WERI-Rb-1 (cell line): ENCODE results near the gene DZIP1.

Experiments
- DNase-seq: peaks from one replicate; pipeline ENCODE4 v3.0.0-alpha.2; 2020
- H3K27ac ChIP-seq: fragments of 250-450 bp; sonication (Bioruptor Pico); 2 replicates; pipeline ENCODE4 v1.5.1; 2020; ENCODE audit warnings: mild to moderate bottlenecking, moderate library complexity
- H3K27me3 ChIP-seq: fragments of 250-450 bp; sonication (Bioruptor Pico); 2 replicates; pipeline ENCODE4 v1.5.1; 2021; ENCODE audit warnings: mild to moderate bottlenecking, low read depth, moderate library complexity; ENCODE audit not compliant: insufficient read depth, severe bottlenecking
- H3K36me3 ChIP-seq: fragments of 250-450 bp; sonication (Bioruptor Pico); 2 replicates; pipeline ENCODE4 v1.5.1; 2020; ENCODE audit warnings: mild to moderate bottlenecking, moderate library complexity
- H3K4me3 ChIP-seq: 2 replicates; pipeline ENCODE4 v1.5.1; 2011; ENCODE audit warnings: low read depth, mild to moderate bottlenecking, control low read depth, low read length
- H3K9me3 ChIP-seq: fragments of 250-450 bp; sonication (Bioruptor Pico); 2 replicates; pipeline ENCODE4 v1.5.1; 2021; ENCODE audit warnings: mild to moderate bottlenecking, moderate library complexity; ENCODE audit not compliant: severe bottlenecking
- CTCF ChIP-seq: IDR thresholded peaks from 2 replicates; pipeline ENCODE4 v1.5.1; 2011; ENCODE audit warnings: low read depth, mild to moderate bottlenecking, control low read depth, inconsistent platforms, low read length

Gene DZIP1

DNA sequence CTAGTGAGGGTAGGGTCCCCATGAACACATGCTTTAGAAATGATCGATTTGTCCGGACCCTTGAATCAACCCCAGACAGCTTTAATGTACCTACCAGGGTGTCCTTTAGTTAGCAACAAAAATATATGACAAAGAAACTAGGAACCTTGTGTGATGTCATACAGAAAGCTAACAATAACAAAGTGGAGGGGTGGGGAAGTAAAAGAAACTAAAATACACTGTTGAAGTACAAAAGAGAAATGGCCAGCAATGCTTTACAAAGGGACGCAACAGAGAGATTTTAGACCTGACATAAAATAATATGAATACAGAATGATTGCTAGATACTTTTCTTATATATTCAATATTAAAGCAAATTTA lies 40.0 kb downstream of the DZIP1 start:
- Histone ChIP-seq H3K27ac (no peak overlapping the region), H3K4me3 (no peak overlapping the region), H3K36me3 (peaks cover 85% of the 10 kb centered on the region)

GRCh38 chr13:95603887-95604555 lies 40.5 kb downstream of the DZIP1 start:
- DNase-seq = no peak
- TF ChIP-seq CTCF = no peak
- H3K27me3 ChIP-seq = no peaks in the 10 kb centered on the region
- no peak overlapping the region for H3K27ac ChIP-seq
- H3K36me3 ChIP-seq = peaks cover 89% of the 10 kb centered on the region
- H3K9me3 ChIP-seq = no peaks in the 10 kb centered on the region
- no peak overlapping the region for H3K4me3 ChIP-seq

More for the DNA sequence above, 40.0 kb downstream of the DZIP1 start:
- Histone ChIP-seq H3K27me3 (no peaks in the 10 kb centered on the region), H3K9me3 (no peaks in the 10 kb centered on the region)
- TF ChIP-seq CTCF = no peak
- no peak for DNase-seq

DNA sequence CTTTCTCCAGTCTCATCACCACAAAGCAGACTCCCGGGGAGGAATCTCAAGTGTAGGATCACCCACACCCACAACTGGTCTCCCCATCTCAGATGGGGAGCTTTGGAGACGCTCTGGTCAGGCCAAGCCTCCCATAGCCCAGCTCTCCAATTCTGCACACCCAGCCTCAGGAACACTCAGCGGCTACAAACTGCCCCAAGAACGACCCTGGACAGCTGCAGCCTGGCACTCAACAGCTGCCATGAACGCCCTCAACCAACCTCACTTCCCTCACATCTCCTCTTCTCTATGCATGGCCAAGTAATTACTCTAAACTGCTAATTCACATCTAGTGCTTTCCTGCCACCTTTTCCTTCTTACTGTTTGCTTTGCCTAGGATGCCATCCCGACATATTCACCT lies 42.6 kb downstream of the DZIP1 start:
- DNase-seq = no peak
- Histone ChIP-seq H3K36me3 (peaks cover 82% of the 10 kb centered on the region), H3K27ac (no peak overlapping the region), H3K9me3 (no peaks in the 10 kb centered on the region), H3K4me3 (no peak overlapping the region), H3K27me3 (no peaks in the 10 kb centered on the region)
- TF ChIP-seq CTCF = no peak

DNA sequence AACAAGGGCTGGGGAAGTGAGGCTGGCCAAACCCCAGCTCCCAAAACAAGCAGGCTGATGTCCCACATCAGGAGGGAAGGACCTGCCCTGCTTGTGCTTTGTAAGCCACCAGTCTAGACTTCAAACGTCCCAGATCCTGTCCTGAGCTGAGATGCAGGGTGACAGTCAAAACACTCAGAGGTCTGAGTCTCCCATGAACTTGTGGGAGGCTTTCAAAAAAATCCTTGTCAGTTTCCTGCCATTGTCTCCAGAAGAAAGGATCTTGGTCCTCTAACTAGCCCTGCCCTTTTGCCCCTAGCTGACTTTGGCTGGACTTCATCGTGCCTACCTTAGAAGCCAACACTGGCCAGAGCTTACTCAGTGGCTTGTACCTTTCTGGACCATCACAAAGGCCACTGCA lies 43.3 kb downstream of the DZIP1 start:
- peaks cover 77% of the 10 kb centered on the region for H3K36me3 ChIP-seq
- no peak for TF ChIP-seq CTCF
- no peaks in the 10 kb centered on the region for H3K9me3 ChIP-seq
- no peak for DNase-seq
- no peak overlapping the region for H3K4me3 ChIP-seq
- no peaks in the 10 kb centered on the region for H3K27me3 ChIP-seq
- H3K27ac ChIP-seq = no peak overlapping the region

DNA sequence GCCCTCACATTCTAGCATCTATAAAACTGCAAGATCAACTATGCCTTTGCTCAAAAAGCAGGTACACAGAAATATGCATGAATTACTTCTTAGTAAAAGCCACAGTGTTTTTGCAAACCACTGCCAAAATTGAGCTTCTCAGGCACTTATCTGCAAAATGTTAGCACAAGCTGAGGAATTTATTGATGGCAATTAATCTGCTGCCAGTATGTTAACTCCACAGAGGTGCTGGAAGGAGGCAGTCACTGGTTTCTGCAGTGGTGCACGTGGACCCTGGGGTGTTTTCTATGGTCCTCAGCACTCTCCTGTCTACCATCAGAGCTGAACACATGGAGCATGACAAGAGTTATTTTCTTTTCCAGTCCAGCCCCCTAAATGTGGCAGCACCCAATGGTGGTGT lies 47.8 kb downstream of the DZIP1 start:
- Histone ChIP-seq H3K27ac (no peak overlapping the region), H3K27me3 (no peaks in the 10 kb centered on the region), H3K4me3 (no peak overlapping the region), H3K36me3 (peaks cover 56% of the 10 kb centered on the region), H3K9me3 (no peaks in the 10 kb centered on the region)
- DNase-seq = no peak
- no peak for TF ChIP-seq CTCF

GRCh38 chr13:95593462-95593861 lies 51.0 kb downstream of the DZIP1 start:
- DNase-seq = no peak
- H3K9me3 ChIP-seq = no peaks in the 10 kb centered on the region
- no peak overlapping the region for H3K27ac ChIP-seq
- TF ChIP-seq CTCF = no peak
- H3K4me3 ChIP-seq = no peak overlapping the region
- H3K27me3 ChIP-seq = no peaks in the 10 kb centered on the region
- H3K36me3 ChIP-seq = peaks cover 50% of the 10 kb centered on the region
